ENCODE results near the gene OPN5. TPM values are rescaled to one million over a fixed set of nuclear protein-coding genes. Genes with fewer than 3 reads are reported as not detected.

Gene OPN5
- total RNA-seq, 6 experiments from 2014 or later, result not detected

- TF ChIP-seq, protein P1, sequence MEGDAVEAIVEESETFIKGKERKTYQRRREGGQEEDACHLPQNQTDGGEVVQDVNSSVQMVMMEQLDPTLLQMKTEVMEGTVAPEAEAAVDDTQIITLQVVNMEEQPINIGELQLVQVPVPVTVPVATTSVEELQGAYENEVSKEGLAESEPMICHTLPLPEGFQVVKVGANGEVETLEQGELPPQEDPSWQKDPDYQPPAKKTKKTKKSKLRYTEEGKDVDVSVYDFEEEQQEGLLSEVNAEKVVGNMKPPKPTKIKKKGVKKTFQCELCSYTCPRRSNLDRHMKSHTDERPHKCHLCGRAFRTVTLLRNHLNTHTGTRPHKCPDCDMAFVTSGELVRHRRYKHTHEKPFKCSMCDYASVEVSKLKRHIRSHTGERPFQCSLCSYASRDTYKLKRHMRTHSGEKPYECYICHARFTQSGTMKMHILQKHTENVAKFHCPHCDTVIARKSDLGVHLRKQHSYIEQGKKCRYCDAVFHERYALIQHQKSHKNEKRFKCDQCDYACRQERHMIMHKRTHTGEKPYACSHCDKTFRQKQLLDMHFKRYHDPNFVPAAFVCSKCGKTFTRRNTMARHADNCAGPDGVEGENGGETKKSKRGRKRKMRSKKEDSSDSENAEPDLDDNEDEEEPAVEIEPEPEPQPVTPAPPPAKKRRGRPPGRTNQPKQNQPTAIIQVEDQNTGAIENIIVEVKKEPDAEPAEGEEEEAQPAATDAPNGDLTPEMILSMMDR (IDR thresholded peaks at IDR 0.05), result no peak
- Mint-ChIP-seq H3K27ac (no peak overlapping the region), H3K4me3 (no peak overlapping the region), H3K36me3 (ENCODE audit: low read depth) (no peaks in the 10 kb centered on the region), H3K9me3 (no peaks in the 10 kb centered on the region), H3K27me3 (ENCODE audit: insufficient read depth) (peaks cover 2% of the 10 kb centered on the region; the same call in 1 of the 2 replicates), H3K4me1 (ENCODE audit: low read depth) (no peaks in the 10 kb centered on the region)
- no peak for DNase-seq
Measured at GRCh38 chr6:47759364-47759763, 22.5 kb upstream of the OPN5 start.

DNA sequence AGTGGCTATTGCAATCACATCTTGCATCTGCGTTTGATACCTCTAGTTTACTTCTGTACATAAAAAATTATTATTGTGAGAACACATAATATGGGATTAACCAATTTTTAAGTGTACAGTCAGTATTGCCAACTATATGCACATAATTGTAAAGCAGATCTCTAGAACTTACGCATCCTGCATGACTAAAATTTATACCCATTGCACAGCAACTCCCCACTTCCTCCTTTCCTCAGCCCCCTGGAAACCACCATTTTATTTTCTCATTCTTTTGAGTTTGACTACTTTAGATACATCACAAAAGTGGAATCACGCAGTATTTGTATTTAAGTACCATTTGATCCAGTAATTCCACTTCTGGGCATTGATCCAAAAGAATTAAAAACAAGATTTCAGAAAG, 19.3 kb upstream of the OPN5 start:
- TF ChIP-seq, protein P1 (IDR thresholded peaks at IDR 0.05), result no peak
- Mint-ChIP-seq H3K4me1 (ENCODE audit: low read depth) (no peaks in the 10 kb centered on the region), H3K27ac (no peak overlapping the region), H3K27me3 (ENCODE audit: insufficient read depth) (peaks cover 2% of the 10 kb centered on the region; the same call in 1 of the 2 replicates), H3K36me3 (ENCODE audit: low read depth) (no peaks in the 10 kb centered on the region), H3K9me3 (no peaks in the 10 kb centered on the region), H3K4me3 (no peak overlapping the region)
- no peak for DNase-seq

DNA sequence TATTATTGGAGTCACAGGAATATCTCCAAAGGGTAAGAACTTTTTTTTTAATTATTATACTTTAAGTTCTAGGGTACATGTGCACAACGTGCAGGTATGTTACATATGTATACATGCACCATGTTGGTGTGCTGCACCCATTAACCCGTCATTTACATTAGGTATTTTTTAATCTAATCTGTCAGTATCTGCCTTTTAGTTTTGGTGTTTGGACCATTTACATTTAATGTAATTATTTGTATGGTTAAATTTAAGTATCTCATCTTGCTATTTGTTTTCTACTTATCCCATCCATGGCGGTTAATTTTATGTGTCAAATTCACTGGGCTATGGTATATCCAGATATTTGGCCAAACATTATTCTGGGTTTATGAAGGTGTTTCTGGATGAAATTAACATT, 15.4 kb upstream of the OPN5 start:
- H3K9me3 Mint-ChIP-seq, result no peaks in the 10 kb centered on the region
- no peaks in the 10 kb centered on the region for H3K36me3 Mint-ChIP-seq (ENCODE audit: low read depth)
- no peak for DNase-seq
- no peak overlapping the region for H3K4me3 Mint-ChIP-seq
- peaks cover 4% of the 10 kb centered on the region; the same call in 1 of the 2 replicates for H3K27me3 Mint-ChIP-seq (ENCODE audit: insufficient read depth)
- no peak overlapping the region for H3K27ac Mint-ChIP-seq
- TF ChIP-seq, protein P1 (IDR thresholded peaks at IDR 0.05), result no peak
- H3K4me1 Mint-ChIP-seq (ENCODE audit: low read depth), result no peaks in the 10 kb centered on the region

DNA sequence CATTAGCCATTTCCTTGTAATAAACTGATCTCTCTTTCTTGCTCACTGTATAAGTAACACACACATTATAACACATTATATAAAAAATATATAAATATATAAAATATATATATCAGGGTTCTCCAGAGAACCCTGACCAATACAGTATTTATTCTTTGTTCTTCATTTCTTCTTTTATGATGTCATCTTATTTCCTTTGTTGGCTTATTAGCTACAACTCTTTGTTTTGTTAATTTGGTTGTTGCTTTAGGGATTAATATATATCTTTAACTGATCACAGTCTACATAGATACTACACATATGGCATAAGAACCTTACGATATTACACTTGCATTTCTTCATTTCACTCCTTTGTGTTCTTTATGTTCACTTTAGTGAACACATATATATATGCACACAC, 14.7 kb upstream of the OPN5 start:
- Mint-ChIP-seq H3K27ac (no peak overlapping the region), H3K36me3 (ENCODE audit: low read depth) (no peaks in the 10 kb centered on the region), H3K9me3 (no peaks in the 10 kb centered on the region), H3K4me1 (ENCODE audit: low read depth) (no peaks in the 10 kb centered on the region), H3K4me3 (no peak overlapping the region), H3K27me3 (ENCODE audit: insufficient read depth) (peaks cover 4% of the 10 kb centered on the region; the same call in 1 of the 2 replicates)
- DNase-seq, result no peak
- TF ChIP-seq, protein P1 (IDR thresholded peaks at IDR 0.05), result no peak

DNA sequence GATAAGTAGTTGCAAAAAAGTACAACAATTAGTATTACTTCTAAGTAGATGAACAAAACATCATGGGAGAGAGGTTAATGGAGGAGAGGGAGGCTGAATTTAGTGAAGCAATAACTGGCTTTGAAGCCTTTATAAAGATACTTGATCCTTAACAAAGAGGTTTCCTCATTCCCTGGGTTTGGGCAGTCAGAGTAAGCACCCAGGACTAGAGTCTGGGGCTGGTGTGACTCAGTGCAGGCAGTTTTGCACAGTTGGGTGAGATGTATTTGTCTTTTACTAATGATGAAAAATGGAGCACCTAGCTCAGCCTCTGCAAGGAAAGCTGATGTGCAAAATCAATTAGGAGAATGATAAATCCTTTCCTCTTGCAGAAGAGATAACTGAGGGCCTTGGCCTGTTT, 11.8 kb upstream of the OPN5 start:
- Mint-ChIP-seq H3K4me1 (ENCODE audit: low read depth) (no peaks in the 10 kb centered on the region), H3K4me3 (no peak overlapping the region), H3K36me3 (ENCODE audit: low read depth) (no peaks in the 10 kb centered on the region), H3K9me3 (no peaks in the 10 kb centered on the region), H3K27me3 (ENCODE audit: insufficient read depth) (peaks cover 3% of the 10 kb centered on the region; the same call in 1 of the 2 replicates), H3K27ac (no peak overlapping the region)
- TF ChIP-seq, protein P1 (IDR thresholded peaks at IDR 0.05), result no peak
- no peak for DNase-seq

GRCh38 chr6:47772359-47772758, 9.5 kb upstream of the OPN5 start:
- Mint-ChIP-seq H3K4me3 (no peak overlapping the region), H3K27ac (no peak overlapping the region), H3K27me3 (ENCODE audit: insufficient read depth) (peaks cover 7% of the 10 kb centered on the region; the same call in 1 of the 2 replicates), H3K9me3 (no peaks in the 10 kb centered on the region), H3K36me3 (ENCODE audit: low read depth) (no peaks in the 10 kb centered on the region), H3K4me1 (ENCODE audit: low read depth) (no peaks in the 10 kb centered on the region)
- TF ChIP-seq, protein P1 (IDR thresholded peaks at IDR 0.05), result no peak
- no peak for DNase-seq
